HG03095 (cell line): ENCODE results near the gene R3HDM2.
"Not testable (repeated sequence)": the region's sequence is repeated elsewhere in the genome, so short reads cannot be mapped to it uniquely, and the experiment has no call there.

Experiments
- ATAC-seq: cut with Tn5 transposase; IDR thresholded peaks from one replicate; pipeline ENCODE4 v1.9.1; 2021; ENCODE audit warnings: moderate library complexity; ENCODE audit not compliant: unreplicated experiment

Gene R3HDM2

DNA sequence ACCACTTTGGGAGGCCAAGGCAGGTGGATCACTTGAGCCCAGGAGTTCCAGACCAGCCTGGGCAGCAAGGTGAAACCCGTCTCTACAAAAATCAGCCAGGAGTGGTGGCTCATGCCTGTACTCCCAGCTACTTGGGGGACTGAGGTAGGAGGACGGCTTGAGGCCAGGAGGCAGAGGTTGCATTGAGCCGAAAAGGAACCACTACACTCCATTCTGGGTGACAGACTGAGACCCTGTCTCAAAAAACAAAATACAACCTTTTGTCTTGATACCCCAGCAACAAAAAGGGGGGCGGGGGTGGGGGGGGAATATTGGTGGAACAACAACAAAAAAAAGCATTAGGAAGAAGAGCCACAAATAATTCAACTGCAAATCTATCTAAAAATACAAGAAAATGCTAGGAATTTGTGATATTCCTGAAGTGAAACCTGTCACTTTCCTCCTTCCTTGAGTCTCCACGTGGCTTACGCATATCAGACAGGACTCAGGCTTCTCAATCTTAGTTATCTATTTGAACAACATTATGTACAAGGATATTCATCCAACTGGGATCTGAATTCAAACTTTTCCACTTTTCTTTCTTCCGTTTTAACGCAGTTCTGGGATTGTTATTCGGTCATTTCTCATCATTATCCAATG, 1.3 kb downstream of the R3HDM2 start:
- no peak for ATAC-seq

DNA sequence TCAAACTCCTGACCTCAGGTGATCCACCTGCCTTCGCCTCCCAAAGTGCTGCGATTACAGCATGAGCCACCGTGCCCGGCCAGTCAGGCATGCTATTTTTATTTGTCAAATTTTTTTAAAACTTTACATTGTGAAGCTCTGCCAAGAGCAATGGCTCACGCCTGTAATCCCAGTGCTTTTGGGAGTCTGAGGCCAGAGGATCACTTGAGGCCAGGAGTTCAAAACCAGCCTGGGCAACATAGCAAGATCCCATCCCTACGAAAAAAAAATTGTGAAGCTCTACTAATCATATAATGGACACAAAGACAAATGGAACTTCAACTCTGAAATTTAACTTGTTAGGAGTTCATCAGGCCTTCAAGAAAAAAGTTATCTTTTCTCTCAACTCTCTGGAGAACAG, 1.9 kb downstream of the R3HDM2 start:
- no peak for ATAC-seq

DNA sequence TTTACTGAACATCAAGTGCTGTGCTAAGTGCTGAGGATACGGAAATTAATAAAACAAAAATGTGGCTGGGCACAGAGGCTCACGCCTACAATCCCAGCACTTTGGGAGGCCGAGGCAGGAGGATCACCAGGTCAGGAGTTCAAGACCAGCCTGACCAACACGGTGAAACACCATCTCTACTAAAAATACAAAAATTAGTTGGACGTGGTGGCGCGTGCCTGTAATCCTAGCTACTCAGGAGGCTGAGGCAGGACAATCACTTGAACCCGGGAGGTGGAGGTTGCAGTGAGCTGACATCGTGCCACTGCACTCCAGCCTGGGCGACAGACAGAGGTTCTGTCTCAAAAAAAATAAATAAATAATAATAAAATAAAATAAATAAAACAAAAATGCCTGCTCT, 3.9 kb downstream of the R3HDM2 start:
- not testable (repeated sequence) for ATAC-seq

DNA sequence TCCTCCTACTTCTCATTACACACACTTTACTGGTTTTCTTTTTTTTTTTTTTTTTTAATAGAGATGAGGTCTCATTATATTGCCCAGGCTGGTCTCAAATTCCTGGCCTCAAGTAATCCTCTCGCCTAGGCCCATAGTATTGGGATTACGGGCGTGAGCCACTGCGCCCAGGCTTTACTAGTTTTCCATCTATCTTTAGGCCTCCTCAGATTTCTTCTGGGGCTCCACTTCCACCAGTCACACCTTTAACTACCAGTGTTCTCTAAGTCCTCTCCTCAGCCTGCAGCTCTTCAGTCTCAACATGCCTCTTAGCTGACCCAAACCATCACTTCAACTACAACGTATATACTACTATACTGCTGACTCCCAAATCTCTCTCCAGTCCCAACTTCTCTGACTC, 10.4 kb downstream of the R3HDM2 start:
- ATAC-seq, result no peak

DNA sequence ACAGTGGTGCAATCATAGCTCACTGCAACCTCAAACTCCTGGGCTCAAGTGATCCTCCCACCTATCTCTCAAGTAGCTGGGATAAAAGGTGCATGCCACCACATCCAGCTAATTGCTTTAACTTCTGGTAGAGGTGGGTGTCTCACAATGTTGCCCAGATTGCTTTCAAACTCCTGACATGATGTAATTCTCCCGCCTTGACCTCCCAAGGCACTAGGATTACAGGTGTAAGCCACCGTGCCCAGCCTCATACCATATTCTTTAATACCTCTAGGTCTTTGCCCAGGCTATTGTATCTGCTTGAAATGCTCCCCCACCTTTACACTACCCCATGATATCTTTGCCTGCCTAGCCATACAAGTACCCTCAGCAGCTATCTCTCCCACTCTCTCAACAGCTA, 11.3 kb downstream of the R3HDM2 start:
- no peak for ATAC-seq

DNA sequence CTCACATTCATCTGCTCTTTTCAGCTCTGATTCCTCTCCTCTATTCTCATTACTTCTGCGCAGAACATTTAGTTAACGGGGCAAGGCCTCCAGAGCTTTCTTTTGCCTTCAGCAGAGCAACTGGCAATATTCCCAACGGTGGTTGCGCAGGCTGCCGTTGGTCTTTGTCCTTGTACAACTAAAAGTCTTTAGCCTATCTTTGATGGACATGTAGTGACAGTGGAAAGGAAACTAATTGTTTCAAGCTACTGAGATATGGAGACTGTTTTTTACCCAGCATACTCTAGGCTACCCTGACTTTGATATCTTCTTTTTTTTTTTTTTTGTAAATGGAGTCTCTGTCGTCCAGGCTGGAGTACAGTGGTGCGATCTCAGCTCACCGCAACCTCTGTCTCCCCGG, 12.6 kb downstream of the R3HDM2 start:
- ATAC-seq, result no peak

DNA sequence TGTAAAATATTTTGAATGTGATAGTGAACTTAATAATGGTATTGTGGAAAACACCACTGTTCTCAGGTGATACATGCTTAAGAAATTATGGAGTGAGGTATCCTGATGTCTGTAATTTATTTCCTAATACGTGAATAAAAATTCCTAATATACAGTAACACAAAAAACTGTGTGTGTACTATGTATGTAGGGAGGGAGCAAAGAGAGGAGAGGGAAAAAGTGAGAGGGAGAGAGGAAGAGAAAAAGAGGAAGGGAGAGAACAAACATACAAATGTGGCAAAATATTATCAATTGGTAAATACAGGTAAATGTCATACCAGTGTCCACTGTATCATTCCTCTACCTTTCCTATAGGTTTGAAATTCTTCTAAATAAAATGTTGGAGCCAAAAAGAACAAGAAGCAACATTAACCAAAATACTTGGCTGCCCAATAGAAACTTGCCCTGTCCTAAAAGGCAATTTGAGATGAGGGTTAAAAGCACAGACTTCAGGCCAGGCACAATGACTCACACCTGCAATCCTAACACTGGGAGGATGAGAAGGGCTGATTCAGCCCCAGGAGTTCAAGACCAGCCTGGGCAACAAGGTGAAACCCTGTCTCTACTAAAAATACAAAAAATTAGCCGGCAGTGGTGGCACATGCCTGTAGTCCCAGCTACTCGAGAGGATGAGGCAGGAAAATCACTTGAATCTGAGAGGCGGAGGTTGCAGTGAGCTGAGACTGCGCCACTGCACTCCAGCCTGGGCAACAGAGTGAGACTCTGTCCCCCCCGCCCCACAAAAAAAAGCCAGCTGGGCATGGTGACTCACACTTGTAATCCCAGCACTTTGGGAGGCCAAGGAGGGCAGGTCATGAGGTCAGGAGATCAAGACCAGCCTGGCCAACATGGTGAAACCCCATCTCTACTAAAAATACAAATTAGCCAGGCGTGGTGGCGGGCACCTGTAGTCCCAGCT, 14.5 kb downstream of the R3HDM2 start:
- no peak for ATAC-seq

DNA sequence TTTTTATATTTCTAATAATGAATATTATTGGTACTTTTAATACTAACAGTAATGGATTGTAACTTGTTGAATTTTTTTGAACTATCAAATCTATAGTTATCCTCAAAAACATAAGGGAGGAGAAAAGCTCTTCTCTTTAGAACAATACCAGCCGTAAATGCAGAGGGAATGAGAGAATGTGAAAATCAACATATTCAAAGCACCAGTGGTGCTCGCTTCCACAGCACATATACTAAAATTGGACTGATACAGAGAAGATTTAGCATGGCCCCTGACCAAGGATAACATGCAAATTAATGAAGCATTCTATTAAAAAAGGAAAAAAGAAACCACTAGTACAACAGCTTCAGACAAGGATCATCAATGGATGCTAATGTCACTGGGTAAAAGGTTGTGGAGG, 15.8 kb downstream of the R3HDM2 start:
- no peak for ATAC-seq

GRCh38 chr12:57414160-57414559, 16.7 kb downstream of the R3HDM2 start:
- ATAC-seq, result not testable (repeated sequence)

DNA sequence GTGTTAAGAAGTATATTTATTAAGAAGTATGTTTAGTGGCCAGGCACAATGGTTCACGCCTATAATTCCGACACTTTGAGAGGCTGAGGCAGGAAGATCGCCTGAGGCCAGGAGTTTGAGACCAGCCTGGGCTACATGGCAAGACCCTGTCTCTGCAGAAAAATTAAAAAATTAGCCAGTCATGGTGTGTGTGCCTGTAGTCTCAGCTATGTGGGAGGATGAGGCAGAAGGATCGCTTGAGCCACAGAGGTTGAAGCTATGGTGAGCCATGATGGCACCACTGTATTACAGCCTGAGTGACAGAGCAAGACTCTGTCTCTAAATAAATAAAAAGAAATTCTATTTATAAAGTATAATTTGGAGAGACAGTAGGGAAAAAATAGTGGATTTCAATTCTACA, 20.3 kb downstream of the R3HDM2 start:
- ATAC-seq, result no peak

DNA sequence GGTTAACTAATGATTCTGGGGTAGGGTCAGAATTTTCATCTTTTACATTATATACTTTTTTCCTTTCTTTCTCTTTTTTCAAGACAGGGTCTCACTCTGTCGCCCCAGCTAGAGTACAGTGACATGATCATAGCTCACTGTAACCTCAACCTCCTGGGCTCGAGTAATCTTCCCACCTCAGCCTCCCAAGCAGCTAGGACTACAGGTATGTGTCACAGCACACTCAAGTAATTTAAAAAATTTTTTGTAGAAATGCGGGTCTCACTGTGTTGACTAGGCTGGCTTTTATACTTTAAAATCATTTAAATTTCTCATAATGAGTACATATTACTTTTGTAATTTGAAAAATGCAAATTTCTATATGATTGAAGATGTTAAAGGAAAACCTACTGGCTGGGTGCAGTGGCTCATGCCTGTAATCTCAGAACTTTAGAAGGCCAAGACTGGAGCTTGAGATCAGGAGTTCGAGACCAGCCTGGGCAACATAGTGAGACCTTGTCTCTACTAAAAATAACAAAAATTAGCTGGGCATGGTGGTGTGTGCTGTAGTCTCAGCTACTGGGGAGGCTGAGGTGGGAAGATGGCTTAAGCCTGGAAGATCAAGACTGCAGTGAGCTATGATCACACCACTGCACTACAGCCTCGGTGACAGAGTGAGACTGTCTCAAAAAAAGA, 25.7 kb downstream of the R3HDM2 start:
- ATAC-seq, result no peak

GRCh38 chr12:57402156-57402555, 28.7 kb downstream of the R3HDM2 start:
- not testable (repeated sequence) for ATAC-seq

DNA sequence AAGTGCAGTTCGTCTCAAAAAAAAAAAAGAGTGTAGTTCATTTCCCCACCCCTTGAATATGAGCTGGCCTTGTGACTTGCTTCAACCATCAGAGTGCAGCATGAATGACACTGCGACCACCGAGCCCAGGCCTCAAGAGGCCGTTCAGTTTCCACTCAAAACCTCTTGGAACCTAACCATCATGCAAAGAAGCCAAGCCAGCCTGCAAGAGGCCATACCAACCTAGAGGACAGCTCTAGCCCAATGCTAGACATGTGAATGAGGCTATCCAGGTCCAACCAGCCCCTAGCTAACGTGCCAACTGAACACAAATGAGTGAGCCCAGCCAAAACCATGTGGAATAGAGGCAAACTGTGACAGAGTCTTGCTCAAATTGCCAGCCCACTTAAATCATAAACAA, 29.7 kb downstream of the R3HDM2 start:
- ATAC-seq, result no peak

DNA sequence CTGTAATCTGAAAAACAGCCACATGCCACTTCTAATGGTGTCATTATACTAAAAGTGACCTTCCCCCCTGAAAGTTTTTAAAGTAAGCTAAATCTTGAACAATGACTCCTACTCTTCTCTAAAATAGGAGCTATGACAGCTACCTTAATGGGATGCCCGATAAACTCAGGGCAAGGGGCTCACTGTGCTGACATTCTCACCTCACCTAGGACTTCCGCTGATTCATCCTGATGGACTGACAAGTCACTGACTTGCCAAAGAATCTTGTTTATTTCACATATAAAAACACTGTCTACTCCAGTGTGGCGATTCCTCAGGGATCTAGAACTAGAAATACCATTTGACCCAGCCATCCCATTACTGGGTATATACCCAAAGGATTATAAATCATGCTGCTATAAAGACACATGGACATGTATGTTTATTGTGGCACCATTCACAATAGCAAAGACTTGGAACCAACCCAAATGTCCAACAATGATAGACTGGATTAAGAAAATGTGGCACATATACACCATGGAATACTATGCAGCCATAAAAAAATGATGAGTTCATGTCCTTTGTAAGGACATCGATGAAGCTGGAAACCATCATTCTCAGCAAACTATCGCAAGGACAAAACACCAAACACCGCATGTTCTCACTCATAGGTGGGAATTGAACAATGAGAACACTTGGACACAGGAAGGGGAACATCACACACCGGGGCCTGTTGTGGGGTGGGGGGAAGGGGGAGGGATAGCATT, 31.0 kb downstream of the R3HDM2 start:
- not testable (repeated sequence) for ATAC-seq

DNA sequence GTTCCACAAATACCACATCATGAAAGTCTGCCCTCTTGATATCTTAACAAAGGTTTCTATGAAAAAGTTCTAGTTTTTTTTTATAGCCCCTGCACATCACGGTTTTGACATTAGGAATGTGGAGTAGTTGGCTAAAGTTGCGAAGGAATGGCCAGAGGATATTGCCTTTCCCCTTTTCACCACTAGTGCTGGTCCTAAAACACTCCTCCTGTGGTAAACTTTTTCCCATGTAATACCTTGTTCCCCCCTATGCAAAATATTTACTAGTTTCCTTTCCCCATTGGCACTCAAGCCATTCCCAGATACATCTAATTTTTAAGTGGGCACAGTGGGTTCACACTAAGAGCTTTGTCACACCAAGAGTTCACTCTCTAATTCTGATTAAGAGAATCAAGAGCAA, 33.4 kb downstream of the R3HDM2 start:
- ATAC-seq, result no peak

GRCh38 chr12:57395121-57395520, 35.7 kb downstream of the R3HDM2 start:
- no peak for ATAC-seq

GRCh38 chr12:57390174-57390573, 40.7 kb downstream of the R3HDM2 start:
- no peak for ATAC-seq

GRCh38 chr12:57389033-57389432, 41.8 kb downstream of the R3HDM2 start:
- no peak for ATAC-seq

GRCh38 chr12:57388425-57388824, 42.4 kb downstream of the R3HDM2 start:
- ATAC-seq, result no peak

DNA sequence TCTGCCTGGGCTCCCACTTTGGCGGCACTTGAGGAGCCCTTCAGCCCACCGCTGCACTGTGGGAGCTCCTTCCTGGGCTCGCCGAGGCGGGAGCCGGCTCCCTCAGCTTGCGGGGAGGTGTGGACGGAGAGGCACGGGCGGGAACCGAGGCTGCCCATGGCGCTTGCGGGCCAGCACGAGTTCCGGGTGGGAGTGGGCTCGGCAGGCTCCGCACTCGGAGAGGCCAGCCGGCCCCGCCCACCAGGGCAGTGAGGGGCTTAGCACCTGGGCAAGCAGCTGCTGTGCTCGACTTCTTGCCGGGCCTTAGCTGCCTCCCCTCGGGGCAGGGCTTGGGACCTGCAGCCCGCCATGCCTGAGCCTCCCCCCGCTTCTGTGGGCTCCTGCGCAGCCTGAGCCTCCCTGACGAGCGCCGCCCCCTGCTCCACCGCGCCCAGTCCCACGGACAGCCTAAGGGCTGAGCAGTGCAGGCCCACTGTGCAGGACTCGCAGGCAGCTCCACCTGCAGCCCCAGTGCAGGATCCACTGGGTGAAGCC, 44.6 kb downstream of the R3HDM2 start:
- no peak for ATAC-seq

DNA sequence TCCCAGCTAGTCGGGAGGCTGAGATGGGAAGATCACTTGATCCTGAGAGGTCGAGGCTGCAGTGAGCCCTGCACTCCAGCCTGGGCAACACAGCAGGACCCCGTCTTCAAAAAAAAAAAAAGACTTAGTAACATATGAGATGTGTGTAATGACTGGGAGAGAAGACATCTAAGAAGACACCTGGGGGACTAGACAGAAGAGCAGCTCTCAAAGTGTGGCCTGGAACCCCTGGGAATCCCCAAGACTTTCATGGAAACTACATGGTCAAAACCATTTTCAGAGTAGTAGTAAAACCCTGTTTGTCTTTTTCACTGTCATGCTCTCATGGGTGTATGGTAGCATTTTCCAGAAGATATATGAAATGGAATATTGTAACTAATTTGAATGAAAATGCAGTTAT, 45.3 kb downstream of the R3HDM2 start:
- no peak for ATAC-seq
